Type B pancreatic cell (in vitro differentiated cells): ENCODE measurements around the gene ADAP1. TPM values are rescaled to one million over a fixed set of nuclear protein-coding genes. Genes with fewer than 3 reads are reported as not detected.

ENCODE experiments used
- DNase-seq: peaks from one replicate; pipeline ENCODE4 v3.0.0; 2021; ENCODE audit warnings: mixed read lengths; ENCODE audit not compliant: unreplicated experiment; ENCODE audit errors: extremely low spot score
- H3K27ac Mint-ChIP-seq: 2 replicates; pipeline ENCODE4 v1.8.0; 2021; ENCODE audit warnings: mild to moderate bottlenecking, mixed read lengths
- H3K27me3 Mint-ChIP-seq: 2 replicates; pipeline ENCODE4 v1.8.0; 2021; ENCODE audit warnings: mixed read lengths
- H3K36me3 Mint-ChIP-seq: 2 replicates; pipeline ENCODE4 v1.8.0; 2021; ENCODE audit warnings: mixed read lengths
- H3K4me1 Mint-ChIP-seq: one replicate; pipeline ENCODE4 v1.8.0; 2021; ENCODE audit warnings: mixed read lengths; ENCODE audit not compliant: unreplicated experiment
- H3K4me3 Mint-ChIP-seq: 2 replicates; pipeline ENCODE4 v1.8.0; 2021; ENCODE audit warnings: mild to moderate bottlenecking, mixed read lengths
- H3K9me3 Mint-ChIP-seq: 2 replicates; pipeline ENCODE4 v1.8.0; 2021; ENCODE audit warnings: mixed read lengths
- CTCF ChIP-seq: fragments of 200-600 bp; sonication (generic); conservative IDR thresholded peaks from 2 replicates; pipeline ENCODE4 v1.5.0; 2021; ENCODE audit warnings: antibody characterized with exemption, mild to moderate bottlenecking
- total RNA-seq: library from RNA; stranded (reverse); gene quantifications from 2 replicates; pipeline ENCODE4 v1.2.1, GENCODE V29; 2021; ENCODE audit warnings: low replicate concordance

Gene ADAP1
- total RNA-seq, 1 donor from 2014 or later, result 15.7 TPM

- no peaks in the 10 kb centered on the region for H3K27me3 Mint-ChIP-seq
- no peaks in the 10 kb centered on the region for H3K36me3 Mint-ChIP-seq
- H3K27ac Mint-ChIP-seq, result peak overlapping the region; percentile 51
- no peaks in the 10 kb centered on the region for H3K9me3 Mint-ChIP-seq
- DNase-seq, result peak; percentile 99
- H3K4me3 Mint-ChIP-seq, result no peak overlapping the region
- H3K4me1 Mint-ChIP-seq, result peaks cover 7% of the 10 kb centered on the region
- TF ChIP-seq CTCF, result peak; percentile 100
These were observed 38.5 kb upstream of the ADAP1 start for GRCh38 chr7:992709-993607.

GRCh38 chr7:991729-992656 is 37.5 kb upstream of the ADAP1 start:
- DNase-seq, result no peak
- Mint-ChIP-seq H3K27me3 (no peaks in the 10 kb centered on the region), H3K9me3 (no peaks in the 10 kb centered on the region), H3K4me3 (no peak overlapping the region), H3K36me3 (no peaks in the 10 kb centered on the region), H3K4me1 (peaks cover 7% of the 10 kb centered on the region), H3K27ac (no peak overlapping the region)
- TF ChIP-seq CTCF, result no peak

GRCh38 chr7:990933-991728 is 36.7 kb upstream of the ADAP1 start:
- H3K36me3 Mint-ChIP-seq, result no peaks in the 10 kb centered on the region
- no peaks in the 10 kb centered on the region for H3K27me3 Mint-ChIP-seq
- peaks cover 7% of the 10 kb centered on the region for H3K4me1 Mint-ChIP-seq
- no peak overlapping the region for H3K27ac Mint-ChIP-seq
- no peak for TF ChIP-seq CTCF
- no peak for DNase-seq
- no peaks in the 10 kb centered on the region for H3K9me3 Mint-ChIP-seq
- no peak overlapping the region for H3K4me3 Mint-ChIP-seq

GRCh38 chr7:990352-990932 is 36.0 kb upstream of the ADAP1 start:
- Mint-ChIP-seq H3K27ac (no peak overlapping the region), H3K4me1 (peaks cover 11% of the 10 kb centered on the region), H3K4me3 (no peak overlapping the region), H3K36me3 (no peaks in the 10 kb centered on the region), H3K9me3 (no peaks in the 10 kb centered on the region), H3K27me3 (no peaks in the 10 kb centered on the region)
- no peak for DNase-seq
- TF ChIP-seq CTCF, result no peak
